Caki2 (cell line): ENCODE measurements around the gene KRT15. TPM values are rescaled to one million over a fixed set of nuclear protein-coding genes. Genes with fewer than 3 reads are reported as not detected.
"Not testable (repeated sequence)": the region's sequence is repeated elsewhere in the genome, so short reads cannot be mapped to it uniquely, and the experiment has no call there.

Source experiments
- DNase-seq: peaks from one replicate; pipeline ENCODE4 v3.0.0-alpha.2; 2015; ENCODE audit warnings: low read depth
- in situ Hi-C: cut with HindIII; loops from 2 replicates; pipeline ENCODE4 v1.10.0; 2016; ENCODE audit warnings: low sequenced_read_pairs, low pct_unique_long_range_greater_than_20kb, mixed read lengths
- total RNA-seq: library from RNA; depleted of rRNA; stranded (reverse); fragments of >200 nt; shearing (Covaris generic); gene quantifications from 2 replicates; pipeline ENCODE4 v1.2.3, GENCODE V29; 2014; ENCODE audit warnings: low replicate concordance

KRT15 gene
- total RNA-seq, 1 experiment from 2014 or later: 14.2 TPM

DNA sequence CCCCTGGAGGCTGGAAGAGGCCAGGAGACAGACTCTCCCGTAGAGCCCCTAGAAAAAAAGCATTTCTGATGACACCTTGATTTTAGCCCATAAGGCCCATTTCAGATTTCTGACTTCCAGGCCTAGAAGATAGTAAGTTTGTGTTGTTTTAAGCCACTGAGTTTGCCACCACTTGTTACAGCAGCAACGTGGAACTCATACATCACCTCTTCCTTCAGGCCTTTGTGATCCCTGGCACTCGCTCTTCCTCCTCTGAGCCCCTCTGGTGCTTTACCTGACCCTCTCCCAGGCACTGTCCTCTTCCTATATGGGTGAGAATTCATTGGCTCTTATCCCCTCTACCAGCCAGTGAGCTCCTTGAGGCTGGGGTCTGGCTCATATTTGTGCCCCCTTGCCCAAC, 28.1 kb upstream of the KRT15 start:
- in situ Hi-C loops: no loop called here
- no peak for DNase-seq

DNA sequence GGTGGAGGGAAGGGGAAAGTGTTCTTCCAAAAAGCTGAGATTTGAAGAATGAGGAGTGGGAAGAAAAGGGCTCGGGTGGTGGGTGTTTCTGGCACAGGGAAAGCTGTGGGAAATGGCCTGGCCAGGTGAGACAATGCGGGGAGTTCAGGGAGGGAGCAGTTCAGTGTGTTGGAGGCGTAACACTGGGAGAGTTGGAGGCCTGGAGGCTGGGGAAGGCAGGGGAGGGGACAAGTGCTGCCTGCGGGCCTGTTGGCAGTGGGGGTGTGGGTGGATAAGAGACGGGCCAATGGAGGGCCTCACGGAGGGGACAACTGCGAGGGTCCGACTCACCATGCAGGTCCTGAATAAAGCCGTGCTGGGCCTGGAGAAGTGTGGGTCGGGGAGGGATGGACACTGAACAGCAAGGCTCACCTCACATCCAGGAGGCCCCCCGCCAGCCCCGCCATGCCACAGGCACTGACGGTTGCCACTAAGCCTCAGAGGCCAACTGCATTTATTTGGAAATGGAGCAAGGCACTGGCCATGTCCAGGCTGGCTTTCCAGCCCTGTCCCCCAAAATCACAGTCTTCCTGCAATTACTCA, 27.2 kb upstream of the KRT15 start:
- in situ Hi-C loops: no loop called here
- no peak for DNase-seq

GRCh38 chr17:41544935-41545334, 26.2 kb upstream of the KRT15 start:
- DNase-seq: no peak
- in situ Hi-C loops: no loop called here

GRCh38 chr17:41544491-41544892, 25.8 kb upstream of the KRT15 start:
- in situ Hi-C loops: no loop called here

GRCh38 chr17:41542786-41543185, 24.1 kb upstream of the KRT15 start:
- in situ Hi-C loops: not testable (repeated sequence)

More at GRCh38 chr17:41544491-41544892, 25.8 kb upstream of the KRT15 start:
- DNase-seq: peak; percentile 82

DNA sequence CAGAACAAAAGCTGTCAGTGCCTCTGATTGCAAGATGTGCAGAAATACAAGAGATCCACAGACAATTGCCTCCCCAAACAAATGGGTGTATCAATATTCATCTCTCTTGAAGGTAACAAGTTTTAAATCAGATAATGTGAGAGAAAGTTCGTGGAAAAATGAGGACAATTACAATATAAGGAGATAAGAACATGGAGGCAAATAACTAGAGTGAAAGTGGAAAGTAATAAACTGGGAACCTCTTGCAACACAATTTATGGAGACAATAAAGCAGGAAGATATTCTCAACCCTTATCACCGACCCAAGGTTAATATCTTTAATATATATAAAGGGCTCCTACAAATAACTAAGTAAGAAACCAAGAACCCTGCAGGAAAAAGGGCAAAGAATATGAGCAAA, 23.7 kb upstream of the KRT15 start:
- DNase-seq: no peak
- in situ Hi-C loops: no loop called here

More at GRCh38 chr17:41542786-41543185, 24.1 kb upstream of the KRT15 start:
- not testable (repeated sequence) for DNase-seq

GRCh38 chr17:41540921-41541625, 22.4 kb upstream of the KRT15 start:
- in situ Hi-C loops: no loop called here
- no peak for DNase-seq

DNA sequence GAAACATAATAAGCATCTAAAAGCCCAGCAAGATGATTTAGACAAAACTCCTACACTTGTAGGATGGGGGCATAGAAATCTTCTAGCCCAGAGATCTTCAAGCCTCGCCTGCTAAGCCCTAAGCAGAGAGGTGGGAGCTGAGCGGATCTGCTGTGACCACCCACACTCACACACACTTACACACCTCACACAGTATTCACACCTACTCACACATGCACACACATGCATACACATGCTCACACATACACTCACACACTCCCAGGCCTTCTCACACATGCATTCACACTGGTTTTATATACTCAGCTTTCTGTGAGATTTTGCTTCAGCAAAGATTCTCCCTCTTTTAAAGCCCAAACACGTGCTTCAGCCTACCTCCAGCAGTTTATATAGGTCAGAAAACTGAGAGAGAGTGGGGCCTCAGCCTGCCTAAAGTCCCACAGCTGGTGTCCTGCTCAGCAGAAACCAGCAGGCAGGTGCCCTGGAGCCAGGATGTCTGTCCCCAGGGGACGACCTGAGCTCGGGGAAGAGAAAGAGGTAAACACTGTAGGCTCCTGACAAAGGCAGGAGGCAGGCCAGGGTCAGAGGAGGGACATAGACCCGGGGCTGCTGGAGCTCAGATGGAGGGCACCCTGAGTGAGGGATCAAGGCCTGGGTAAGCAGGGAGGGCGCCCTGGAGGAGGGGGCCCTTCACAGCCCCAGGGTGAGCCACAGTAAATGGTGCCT, 21.4 kb upstream of the KRT15 start:
- in situ Hi-C loops: no loop called here

DNA sequence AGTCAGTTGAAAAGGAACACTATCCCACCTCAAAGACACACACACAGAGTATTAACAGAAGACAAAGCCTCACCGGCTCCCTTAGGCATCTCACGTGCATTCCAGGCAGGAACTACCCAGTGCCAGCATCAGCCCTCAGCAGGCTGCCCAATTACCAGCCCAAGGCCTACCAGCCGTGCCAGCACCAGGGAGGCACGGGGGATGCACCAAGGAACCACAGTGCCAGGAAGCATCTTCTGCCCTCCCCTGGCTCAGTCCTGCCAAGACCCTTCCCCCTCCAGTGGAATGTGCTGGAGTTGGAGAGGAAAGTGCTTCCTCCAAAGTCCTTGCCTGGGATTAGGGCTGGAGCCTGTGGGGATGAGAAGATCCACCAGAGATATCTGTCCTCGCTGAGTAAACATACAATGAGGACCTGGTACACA, 20.4 kb upstream of the KRT15 start:
- in situ Hi-C loops: no loop called here
- DNase-seq: no peak

More for the DNA sequence above, 21.4 kb upstream of the KRT15 start:
- no peak for DNase-seq

GRCh38 chr17:41538565-41538991, 19.9 kb upstream of the KRT15 start:
- DNase-seq: peak; percentile 61
- in situ Hi-C loops: no loop called here

GRCh38 chr17:41537990-41538389, 19.3 kb upstream of the KRT15 start:
- DNase-seq: no peak
- in situ Hi-C loops: no loop called here

GRCh38 chr17:41537614-41537954, 18.9 kb upstream of the KRT15 start:
- DNase-seq: no peak
- in situ Hi-C loops: no loop called here

DNA sequence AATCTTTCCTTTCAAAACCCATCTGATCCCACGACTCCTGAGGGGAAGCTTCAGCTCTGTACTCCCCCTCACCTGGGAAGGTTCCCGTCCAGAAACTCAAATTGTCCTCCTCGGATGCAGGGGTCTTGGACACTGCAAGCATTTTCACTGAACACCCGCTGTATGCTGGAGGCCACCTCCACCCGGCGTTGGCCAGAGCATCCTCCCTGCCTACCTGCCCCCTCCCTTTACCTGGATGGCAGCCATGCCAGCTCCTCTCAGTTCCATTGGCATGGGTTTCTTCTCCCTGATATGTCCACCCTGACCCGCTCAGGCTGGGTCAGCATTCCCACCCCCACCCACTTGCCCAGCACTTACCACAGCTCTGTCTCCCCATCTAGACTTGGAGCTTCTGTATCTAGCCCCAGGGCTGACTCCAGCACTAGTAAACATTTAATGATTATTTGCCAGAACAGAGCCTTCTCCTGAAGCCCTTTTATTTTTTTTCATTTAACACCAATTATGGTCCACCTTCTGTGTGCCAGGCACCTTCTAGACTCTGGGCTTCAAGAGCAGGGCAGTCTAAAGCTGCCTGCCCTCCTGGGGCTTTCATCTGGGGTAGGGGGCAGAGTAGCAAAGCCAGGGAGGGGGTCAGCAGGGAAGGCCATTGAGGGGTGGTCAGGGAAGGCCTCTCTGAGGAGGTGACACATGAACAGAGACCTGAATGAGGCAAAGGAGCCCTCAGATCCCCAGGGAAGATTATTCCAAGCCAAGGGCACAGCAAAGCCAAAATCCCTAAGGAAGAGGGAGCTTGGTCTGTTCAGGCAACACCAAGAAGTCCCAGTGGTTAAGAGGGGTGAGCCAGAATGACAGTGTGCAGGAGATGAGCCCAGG, 18.3 kb upstream of the KRT15 start:
- DNase-seq: no peak
- in situ Hi-C loops: no loop called here

GRCh38 chr17:41535764-41536481, 17.2 kb upstream of the KRT15 start:
- DNase-seq: no peak
- in situ Hi-C loops: no loop called here

- in situ Hi-C loops: no loop called here
Measured at GRCh38 chr17:41534899-41535546, 16.3 kb upstream of the KRT15 start.

DNA sequence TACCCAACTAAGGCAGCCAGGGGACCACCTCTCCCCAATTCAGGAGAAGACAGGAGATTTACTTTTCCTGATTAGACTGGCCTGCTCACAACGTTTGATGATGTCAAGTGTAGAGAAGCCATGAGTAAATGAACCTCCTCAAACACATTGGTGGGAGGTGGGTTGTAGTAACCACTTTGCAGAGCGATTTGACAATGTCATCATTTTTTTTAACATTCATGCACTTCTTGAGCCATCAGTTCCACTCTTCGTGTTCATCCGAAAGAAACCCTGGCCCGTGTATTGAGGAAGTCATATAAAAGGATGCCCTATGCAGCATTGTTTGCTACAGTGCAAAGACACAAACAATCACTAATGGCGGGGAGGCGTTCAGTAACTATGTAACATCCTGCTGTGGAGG, 14.9 kb upstream of the KRT15 start:
- in situ Hi-C loops: no loop called here
- DNase-seq: no peak

More at GRCh38 chr17:41534899-41535546, 16.3 kb upstream of the KRT15 start:
- no peak for DNase-seq

- no peak for DNase-seq
- in situ Hi-C loops: no loop called here
Measured at GRCh38 chr17:41532947-41533570, 14.4 kb upstream of the KRT15 start.
